RWPE1 (cell line): ENCODE measurements around the gene EML4.

Experiments
- CTCF ChIA-PET: fragments of 350-600 bp; sonication (Branson Sonifier 250); formaldehyde crosslinking; extraction: SDS; loops from one replicate; lab custom pipeline; 2021; lab: Yijun Ruan, JAX
- POLR2A ChIA-PET: fragments of 400-600 bp; formaldehyde crosslinking; extraction: SDS; loops from one replicate; lab custom pipeline; 2020; ENCODE audit warnings: antibody characterized with exemption; ENCODE audit not compliant: low non-redundant PET; lab: Yijun Ruan, JAX
- DNase-seq: peaks from one replicate; pipeline ENCODE4 v3.0.0; 2012; ENCODE audit warnings: low spot score
- H3K27ac ChIP-seq: fragments of 450-650 bp; 2 replicates; pipeline ENCODE4 v1.5.1; 2017
- CTCF ChIP-seq: fragments of 450-650 bp; conservative IDR thresholded peaks from 2 replicates; pipeline ENCODE4 v1.5.1; 2017; ENCODE audit warnings: low read depth, mild to moderate bottlenecking

EML4 gene

GRCh38 chr2:42187886-42188285 lies 18.7 kb downstream of the EML4 start:
- CTCF ChIA-PET: no interaction called here
- POLR2A ChIA-PET: no interaction called here
- no peak for TF ChIP-seq CTCF
- H3K27ac ChIP-seq: no peak overlapping the region
- no peak for DNase-seq

DNA sequence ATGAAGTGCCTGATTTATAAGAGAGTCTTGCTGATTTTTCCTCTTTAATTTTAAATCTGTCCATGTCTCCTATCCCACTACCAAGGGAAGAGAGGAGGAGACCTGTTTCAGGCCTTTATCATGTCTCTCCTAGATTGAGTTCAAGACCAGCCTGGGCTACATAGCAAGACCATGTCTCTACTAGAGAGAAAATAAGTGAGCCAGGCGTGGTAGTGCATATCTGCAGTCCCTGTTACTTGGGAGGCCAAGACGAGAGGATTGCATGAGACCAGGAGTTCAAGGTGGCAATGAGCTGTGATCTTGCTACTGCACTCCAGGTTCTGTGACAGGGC lies 20.0 kb downstream of the EML4 start:
- DNase-seq: no peak
- POLR2A ChIA-PET: no interaction called here
- H3K27ac ChIP-seq: no peak overlapping the region
- no peak for TF ChIP-seq CTCF
- CTCF ChIA-PET: no interaction called here

DNA sequence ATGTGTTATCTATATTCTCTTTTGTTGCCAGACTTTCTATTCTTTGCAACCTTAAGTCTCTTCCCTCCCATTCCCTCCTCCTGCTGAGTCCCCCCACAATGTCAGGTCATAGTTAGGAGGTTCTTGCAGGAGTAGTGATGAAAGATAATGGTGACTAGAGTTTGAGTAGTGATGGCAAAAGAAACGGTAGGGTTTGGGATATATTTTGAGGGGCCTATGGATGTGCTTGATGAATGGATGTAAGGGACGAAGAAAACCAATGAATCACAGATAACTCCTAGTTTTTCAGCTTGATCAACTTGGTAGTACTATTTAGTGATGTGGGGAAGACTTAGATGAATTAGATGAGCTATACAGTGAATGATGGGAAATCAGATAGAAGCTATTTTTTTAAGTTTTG lies 21.0 kb downstream of the EML4 start:
- ChIA-PET CTCF (interaction anchor here (0.6 kb wide), 1 partner anchor 49 kb away, joined by 4 read pairs; no protein-coding TSS in a partner anchor), POLR2A (no interaction called here)
- no peak for DNase-seq
- H3K27ac ChIP-seq: no peak overlapping the region
- TF ChIP-seq CTCF: no peak

- TF ChIP-seq CTCF: no peak
- CTCF ChIA-PET: no interaction called here
- no peak for DNase-seq
- no peak overlapping the region for H3K27ac ChIP-seq
- POLR2A ChIA-PET: no interaction called here
Observed at GRCh38 chr2:42191285-42192009, 22.3 kb downstream of the EML4 start.

GRCh38 chr2:42192010-42192373 lies 22.8 kb downstream of the EML4 start:
- ChIA-PET POLR2A (no interaction called here), CTCF (no interaction called here)

More at GRCh38 chr2:42192010-42192373, 22.8 kb downstream of the EML4 start:
- no peak for TF ChIP-seq CTCF
- no peak overlapping the region for H3K27ac ChIP-seq
- no peak for DNase-seq
